MCF 10A (cell line): Measurements from ENCODE around the gene WBP2NL. TPM values are rescaled to one million over a fixed set of nuclear protein-coding genes. Genes with fewer than 3 reads are reported as not detected.
A peak's percentile ranks its signal among the peaks of the same experiment; 100 is the strongest.

Experiments used
- BruUV-seq: library from RNA; stranded (reverse); fragments of 400-500 nt; replicated peaks from 2 replicates; lab custom pipeline; 2021; lab: Mats Ljungman, UMichigan
- CTCF ChIA-PET: fragments of 300-600 bp; sonication (Branson Sonifier 250); formaldehyde crosslinking; extraction: SDS; loops from one replicate; lab custom pipeline; 2021; ENCODE audit warnings: antibody characterized with exemption, inconsistent platforms; lab: Yijun Ruan, JAX
- POLR2A ChIA-PET: fragments of 300-600, 350-650 bp; sonication (Branson Sonifier 250); formaldehyde crosslinking; extraction: SDS; loops from one replicate; lab custom pipeline; 2020; ENCODE audit warnings: antibody characterized with exemption, inconsistent platforms; lab: Yijun Ruan, JAX
- DNase-seq: peaks from one replicate; pipeline ENCODE4 v3.0.0-alpha.2; 2018; ENCODE audit not compliant: unreplicated experiment
- H3K27ac Mint-ChIP-seq: one replicate; pipeline ENCODE4 v1.8.0; 2022; ENCODE audit warnings: mild to moderate bottlenecking, low read depth, mixed read lengths; ENCODE audit not compliant: unreplicated experiment
- H3K27me3 Mint-ChIP-seq: one replicate; pipeline ENCODE4 v1.8.0; 2022; ENCODE audit warnings: mixed read lengths; ENCODE audit not compliant: insufficient read depth, unreplicated experiment
- H3K36me3 Mint-ChIP-seq: one replicate; pipeline ENCODE4 v1.8.0; 2022; ENCODE audit warnings: mild to moderate bottlenecking, moderate library complexity, mixed read lengths; ENCODE audit not compliant: insufficient read depth, unreplicated experiment
- H3K4me1 Mint-ChIP-seq: one replicate; pipeline ENCODE4 v1.8.0; 2022; ENCODE audit warnings: mixed read lengths; ENCODE audit not compliant: insufficient read depth, unreplicated experiment
- H3K4me3 Mint-ChIP-seq: one replicate; pipeline ENCODE4 v1.8.0; 2022; ENCODE audit warnings: mild to moderate bottlenecking, moderate library complexity, mixed read lengths; ENCODE audit not compliant: unreplicated experiment
- H3K9me3 Mint-ChIP-seq: one replicate; pipeline ENCODE4 v1.8.0; 2022; ENCODE audit warnings: mixed read lengths; ENCODE audit not compliant: unreplicated experiment
- CTCF ChIP-seq: fragments of 200-600 bp; IDR thresholded peaks from one replicate; pipeline ENCODE4 v1.8.0; 2022; ENCODE audit warnings: antibody characterized with exemption, mild to moderate bottlenecking; ENCODE audit not compliant: unreplicated experiment
- intact Hi-C: fragments of 100-400 bp; cut with micrococcal nuclease; formaldehyde crosslinking; loops from 2 replicates; pipeline ENCODE4 v1.14.1; 2022
- total RNA-seq: library from RNA; stranded (reverse); gene quantifications from 2 replicates; pipeline ENCODE4 v1.2.3, GENCODE V29; 2022

Gene WBP2NL
- total RNA-seq, 1 experiment from 2014 or later: 1.1 TPM

GRCh38 chr22:41970601-41971000 lies 28.0 kb upstream of the WBP2NL start:
- ChIA-PET CTCF (interaction anchor here (0.5 to 0.8 kb wide), 3 partner anchors 79 to 503 kb away, joined by 3 read pairs; no protein-coding TSS in a partner anchor), POLR2A (interaction anchor here (1.0 kb wide), 1 partner anchor 282 kb away, joined by 3 read pairs; the partner anchor contains the start of gene SNU13)
- Mint-ChIP-seq H3K4me3 (no peak overlapping the region), H3K36me3 (no peaks in the 10 kb centered on the region), H3K4me1 (peaks cover 6% of the 10 kb centered on the region), H3K9me3 (no peaks in the 10 kb centered on the region), H3K27me3 (peaks cover 19% of the 10 kb centered on the region), H3K27ac (no peak overlapping the region)
- intact Hi-C loops: no loop called here
- no peak for DNase-seq
- no TSS peak for BruUV-seq
- TF ChIP-seq CTCF: no peak

- no peak for DNase-seq
- Mint-ChIP-seq H3K27me3 (peaks cover 28% of the 10 kb centered on the region), H3K4me1 (peaks cover 4% of the 10 kb centered on the region), H3K36me3 (no peaks in the 10 kb centered on the region), H3K4me3 (no peak overlapping the region), H3K27ac (no peak overlapping the region), H3K9me3 (no peaks in the 10 kb centered on the region)
- intact Hi-C loops: no loop called here
- POLR2A ChIA-PET: interaction anchor here (0.6 to 1.0 kb wide), 2 partner anchors 262 to 283 kb away, joined by 3 read pairs; partner anchors contain the start of gene SNU13
- CTCF ChIA-PET: no interaction called here
- no peak for TF ChIP-seq CTCF
- no TSS peak for BruUV-seq
Measured at GRCh38 chr22:41971431-41971830, 27.2 kb upstream of the WBP2NL start.

- no peak for DNase-seq
- H3K4me1 Mint-ChIP-seq: no peaks in the 10 kb centered on the region
- ChIA-PET CTCF (interaction anchor here (0.6 kb wide), 1 partner anchor 467 kb away, joined by 3 read pairs; no protein-coding TSS in a partner anchor), POLR2A (interaction anchor here (0.6 to 1.0 kb wide), 3 partner anchors 27 to 555 kb away, joined by 3 read pairs; no protein-coding TSS in a partner anchor)
- no peak overlapping the region for H3K4me3 Mint-ChIP-seq
- TF ChIP-seq CTCF: no peak
- no peaks in the 10 kb centered on the region for H3K36me3 Mint-ChIP-seq
- intact Hi-C loops: no loop called here
- no TSS peak for BruUV-seq
- no peaks in the 10 kb centered on the region for H3K9me3 Mint-ChIP-seq
- no peak overlapping the region for H3K27ac Mint-ChIP-seq
- peaks cover 30% of the 10 kb centered on the region for H3K27me3 Mint-ChIP-seq
Measured at GRCh38 chr22:41974691-41975290, 23.8 kb upstream of the WBP2NL start.

- intact Hi-C loops: no loop called here
- POLR2A ChIA-PET: interaction anchor here (0.6 to 1.0 kb wide), 3 partner anchors 178 to 554 kb away, joined by 3 read pairs; no protein-coding TSS in a partner anchor
Measured at GRCh38 chr22:41975299-41976069, 23.1 kb upstream of the WBP2NL start.

More at GRCh38 chr22:41975299-41976069, 23.1 kb upstream of the WBP2NL start:
- no TSS peak for BruUV-seq
- Mint-ChIP-seq H3K9me3 (no peaks in the 10 kb centered on the region), H3K27me3 (peaks cover 30% of the 10 kb centered on the region), H3K27ac (no peak overlapping the region), H3K36me3 (no peaks in the 10 kb centered on the region), H3K4me3 (peak overlapping the region; percentile 2), H3K4me1 (no peaks in the 10 kb centered on the region)
- CTCF ChIA-PET: interaction anchor here (0.6 kb wide), 2 partner anchors 466 to 468 kb away, joined by 3 read pairs; no protein-coding TSS in a partner anchor
- no peak for TF ChIP-seq CTCF
- DNase-seq: no peak
